ENCODE measurements around the gene RTEL1. TPM values are rescaled to one million over a fixed set of nuclear protein-coding genes. Genes with fewer than 3 reads are reported as not detected.
A peak's percentile ranks its signal among the peaks of the same experiment; 100 is the strongest.
"Not testable (repeated sequence)": the region's sequence is repeated elsewhere in the genome, so short reads cannot be mapped to it uniquely, and the experiment has no call there.

The RTEL1 gene
- total RNA-seq, 1 donor from 2014 or later, result 31.7 TPM

DNA sequence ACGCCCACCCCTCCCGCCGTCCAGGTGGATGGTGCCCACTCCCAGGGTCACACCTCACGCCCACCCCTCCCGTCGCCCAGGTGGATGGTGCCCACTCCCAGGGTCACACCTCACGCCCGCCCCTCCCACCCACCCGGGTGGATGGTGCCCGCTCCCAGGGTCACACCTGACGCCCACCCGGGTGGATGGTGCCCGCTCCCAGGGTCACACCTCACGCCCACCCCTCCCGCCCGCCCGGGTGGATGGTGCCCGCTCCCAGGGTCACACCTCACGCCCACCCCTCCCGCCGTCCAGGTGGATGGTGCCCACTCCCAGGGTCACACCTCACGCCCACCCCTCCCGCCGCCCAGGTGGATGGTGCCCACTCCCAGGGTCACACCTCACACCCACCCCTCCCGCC lies 7.6 kb upstream of the RTEL1 start:
- not testable (repeated sequence) for DNase-seq (ENCODE audit: low spot score)

DNA sequence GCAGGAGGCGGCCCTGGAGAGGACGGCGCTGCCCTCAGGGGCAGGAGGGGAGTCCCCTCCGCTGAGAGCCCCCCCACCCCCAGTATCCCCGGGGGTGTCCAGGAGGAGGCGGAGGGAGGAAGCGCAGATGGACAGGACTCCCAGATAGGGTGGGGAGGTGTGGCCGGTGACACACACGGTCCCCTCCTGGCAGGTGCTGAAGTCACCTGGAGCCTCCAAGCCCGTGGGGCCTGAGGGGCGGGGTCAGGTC lies 6.2 kb upstream of the RTEL1 start:
- no peak for DNase-seq (ENCODE audit: low spot score)

DNA sequence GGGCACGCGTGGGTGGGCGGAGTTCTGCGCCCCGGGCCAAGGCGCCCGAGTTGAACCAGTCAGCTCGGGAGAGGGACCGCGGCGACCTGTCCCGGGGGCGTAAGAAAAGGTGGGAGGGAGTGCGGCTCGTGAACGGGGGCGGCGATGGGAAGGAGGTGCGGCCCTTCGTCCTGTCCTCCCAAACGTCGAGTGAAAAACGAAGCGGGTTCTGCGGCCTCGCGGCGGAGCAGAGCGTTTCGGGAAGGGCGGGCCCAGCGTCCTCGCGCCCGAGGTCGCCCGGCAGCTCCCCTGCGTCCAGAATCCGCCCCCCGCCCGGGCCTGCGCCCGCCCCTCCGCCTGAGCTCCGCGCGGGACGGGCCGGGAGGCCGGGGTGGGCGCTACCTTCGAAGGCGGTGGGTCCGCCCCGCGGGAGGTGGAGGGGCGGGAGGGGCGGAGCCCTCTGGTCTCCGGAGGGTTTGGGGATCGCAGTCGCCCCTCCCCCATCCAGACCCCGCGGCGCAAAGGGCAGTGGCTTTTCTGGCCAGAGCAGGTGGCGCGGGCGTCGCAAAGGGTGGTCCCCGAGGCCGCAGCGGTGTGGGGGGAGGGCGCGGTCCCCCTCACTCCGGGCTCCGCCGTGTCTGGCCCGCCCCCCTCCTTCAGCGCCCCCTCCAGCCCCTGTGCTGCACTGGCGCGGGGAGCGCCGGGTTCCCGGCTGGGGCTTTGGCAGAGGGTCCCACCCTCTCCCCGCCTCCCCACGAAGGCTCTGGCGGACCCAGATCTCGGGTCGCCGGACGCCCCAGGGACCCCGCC lies 5.7 kb upstream of the RTEL1 start:
- no peak for DNase-seq (ENCODE audit: low spot score)

DNA sequence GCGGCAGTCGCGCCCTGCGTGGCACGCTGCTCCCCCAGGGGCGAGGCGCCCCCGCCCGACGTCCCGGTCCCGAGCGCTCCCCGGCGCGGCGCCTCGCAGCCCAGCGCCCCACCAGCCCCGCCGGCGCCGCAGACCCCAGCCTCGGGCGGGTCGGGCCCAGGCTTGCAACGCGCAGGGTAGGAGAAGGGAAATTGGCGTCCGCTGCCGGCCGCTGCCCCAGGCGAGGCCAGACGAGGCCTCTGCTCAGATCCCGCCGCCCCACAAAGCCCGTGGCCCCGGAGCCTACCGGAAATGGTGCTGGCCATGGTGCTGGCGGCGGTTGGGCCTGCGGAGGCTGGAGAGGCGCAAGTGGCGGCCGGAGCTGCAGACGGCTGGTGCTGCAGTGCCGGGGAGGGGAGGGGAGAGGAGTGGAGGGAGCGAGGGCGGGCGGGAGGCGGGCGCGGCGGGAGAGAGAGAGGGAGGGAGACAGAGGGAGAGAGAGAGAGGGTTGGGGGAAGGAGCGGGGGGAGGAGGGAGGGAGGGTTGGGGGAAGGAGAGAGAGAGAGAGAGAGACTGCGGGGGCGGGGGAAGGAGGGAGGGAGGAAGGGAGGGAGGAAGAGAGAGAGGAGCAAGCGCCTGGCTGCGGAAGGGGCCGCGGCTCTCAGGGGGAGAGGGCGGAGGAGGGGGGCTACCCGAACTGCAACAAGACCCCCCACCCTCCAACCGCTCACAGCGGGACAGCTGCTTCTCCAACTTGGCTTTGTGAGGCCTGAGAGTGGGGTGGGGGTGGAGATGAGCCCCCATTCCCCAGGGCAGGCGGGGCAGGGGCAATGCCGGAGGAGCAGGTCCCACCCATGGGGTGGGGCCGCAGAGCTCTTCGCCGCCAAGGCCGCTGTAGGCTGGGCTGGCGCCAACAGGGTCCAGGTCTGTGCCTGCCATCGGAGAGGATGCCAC lies 4.8 kb upstream of the RTEL1 start, which contains the start of gene STMN3:
STMN3 (minus strand) TSS at position 384 of the 933 bp plus-strand sequence; CDS start at position 305, 79 bp downstream.
- DNase-seq (ENCODE audit: low spot score), result peak; percentile 95

DNA sequence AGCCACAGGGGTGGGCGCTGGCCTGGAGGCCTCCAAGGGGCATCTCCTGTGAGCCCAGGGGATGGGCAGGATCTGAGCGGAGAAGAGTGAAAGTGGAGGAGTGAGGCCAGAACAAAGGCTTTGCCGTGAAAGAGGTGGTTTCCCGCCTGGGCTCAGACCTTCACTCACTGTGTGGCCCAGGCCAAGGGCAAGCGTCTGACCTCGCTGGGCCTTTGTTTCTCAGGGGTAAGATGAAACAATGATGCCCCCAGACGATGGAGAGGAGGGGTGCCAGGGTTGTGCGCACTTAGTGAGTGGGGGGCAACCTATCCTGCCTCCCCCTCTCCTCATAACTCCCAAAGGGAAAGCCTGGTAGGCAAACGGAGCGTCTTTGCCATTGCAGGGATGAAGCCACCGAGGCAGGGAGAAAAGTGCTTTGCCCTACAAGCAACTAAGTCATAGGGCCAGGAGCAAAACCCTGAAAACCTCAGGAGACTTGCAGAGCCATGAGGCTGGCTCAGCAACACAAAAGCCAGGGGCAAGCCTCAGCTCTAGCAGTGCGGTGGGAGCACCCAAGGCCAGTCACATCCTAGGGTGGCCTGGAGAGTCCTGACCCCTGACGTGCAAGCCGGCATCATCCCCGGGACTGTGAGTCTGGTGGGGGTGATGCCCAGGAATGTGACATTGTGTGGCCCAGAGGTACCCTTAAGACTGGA lies 4.0 kb upstream of the RTEL1 start:
- DNase-seq (ENCODE audit: low spot score), result no peak

DNA sequence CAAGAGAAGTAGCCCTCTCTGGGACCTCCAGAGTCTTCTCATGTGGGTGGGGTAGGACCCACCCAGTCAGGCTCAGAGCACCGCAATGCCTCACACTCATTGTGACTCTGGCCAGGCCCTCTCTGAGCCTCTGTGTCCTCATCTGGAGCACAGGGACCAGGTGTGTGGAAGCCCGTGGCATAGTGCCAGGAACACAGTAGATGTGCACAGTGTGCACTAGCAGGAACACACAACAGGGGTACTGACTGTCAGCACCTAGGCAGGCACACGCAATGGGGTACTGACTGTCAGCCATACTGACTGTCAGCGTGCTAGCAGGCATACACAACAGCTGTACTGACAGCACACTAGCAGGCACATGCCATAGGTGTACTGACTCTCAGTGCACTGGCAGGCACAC lies 2.9 kb upstream of the RTEL1 start:
- no peak for DNase-seq (ENCODE audit: low spot score)

DNA sequence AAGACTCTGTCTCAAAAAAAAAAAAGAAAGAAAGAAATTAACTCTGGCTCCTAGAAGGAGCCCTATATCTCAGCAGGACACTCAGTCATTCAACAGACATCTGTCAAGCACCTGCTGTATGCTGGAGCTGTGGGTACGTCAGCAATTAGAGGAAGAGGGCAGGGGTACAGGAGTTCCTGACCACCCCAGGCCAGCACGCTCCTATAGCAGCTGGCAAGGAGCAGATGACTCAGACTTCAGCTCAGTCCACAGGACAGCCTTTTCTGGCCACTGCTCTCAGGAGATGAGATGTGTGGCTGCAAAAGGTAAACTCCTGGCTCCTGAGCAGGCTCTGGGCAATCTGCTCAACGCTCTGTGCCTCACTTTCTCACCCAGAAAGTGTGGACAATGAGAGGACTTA lies 1.7 kb upstream of the RTEL1 start:
- DNase-seq (ENCODE audit: low spot score), result no peak

DNA sequence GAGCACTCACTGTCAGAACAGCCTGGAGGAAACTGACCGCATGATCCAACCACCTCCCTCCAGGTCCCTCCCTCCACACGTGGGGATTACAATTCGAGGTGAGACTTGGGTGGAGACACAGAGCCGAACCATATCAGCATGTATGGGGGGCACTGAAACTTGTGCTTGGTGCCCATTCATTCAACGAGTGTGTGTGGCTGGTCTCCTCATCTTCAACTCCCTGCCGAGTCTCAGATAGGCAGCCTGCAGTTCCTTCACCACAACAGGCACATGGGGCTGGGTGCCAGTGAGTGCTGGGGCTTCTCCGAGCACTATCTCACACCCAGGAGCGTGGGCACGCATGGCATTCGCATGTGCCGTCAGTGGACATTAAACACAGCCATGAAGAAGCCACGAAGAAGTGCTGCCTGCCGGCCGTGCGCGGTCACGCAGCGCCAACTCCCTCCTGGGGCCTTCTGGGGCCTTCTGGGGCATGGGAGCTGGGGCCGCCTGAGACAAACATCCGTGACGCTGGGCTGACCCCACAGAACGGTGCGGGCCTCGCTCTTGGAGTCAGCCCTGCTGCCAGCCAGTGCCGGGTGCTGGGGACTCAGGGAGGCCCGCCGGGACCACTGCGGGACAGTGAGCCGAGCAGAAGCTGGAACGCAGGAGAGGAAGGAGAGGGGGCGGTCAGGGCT lies 714 bp upstream of the RTEL1 start:
- no peak for DNase-seq (ENCODE audit: low spot score)

DNA sequence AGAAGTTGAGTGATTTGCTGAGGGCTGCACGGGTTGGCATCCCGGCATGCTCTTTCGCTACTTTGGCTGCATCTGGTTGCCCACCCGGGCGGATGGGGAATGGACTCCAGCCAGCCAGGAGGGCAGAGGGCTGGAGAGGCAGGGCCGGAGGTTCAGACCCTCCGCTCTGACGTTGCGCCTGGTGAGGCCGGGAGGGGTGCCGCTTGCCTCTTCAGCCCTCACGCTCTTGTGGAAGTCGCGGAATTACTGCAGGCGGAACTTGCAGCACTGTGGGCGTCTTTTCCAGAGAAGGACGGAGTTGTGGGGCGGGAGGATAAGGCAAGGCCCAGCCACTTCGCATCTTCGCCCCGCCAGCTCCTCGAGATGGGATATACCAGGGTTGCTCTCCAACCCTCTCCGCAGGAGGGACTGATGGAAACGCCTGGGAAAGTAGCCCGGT lies 656 bp downstream of the RTEL1 start:
- no peak for DNase-seq (ENCODE audit: low spot score)

DNA sequence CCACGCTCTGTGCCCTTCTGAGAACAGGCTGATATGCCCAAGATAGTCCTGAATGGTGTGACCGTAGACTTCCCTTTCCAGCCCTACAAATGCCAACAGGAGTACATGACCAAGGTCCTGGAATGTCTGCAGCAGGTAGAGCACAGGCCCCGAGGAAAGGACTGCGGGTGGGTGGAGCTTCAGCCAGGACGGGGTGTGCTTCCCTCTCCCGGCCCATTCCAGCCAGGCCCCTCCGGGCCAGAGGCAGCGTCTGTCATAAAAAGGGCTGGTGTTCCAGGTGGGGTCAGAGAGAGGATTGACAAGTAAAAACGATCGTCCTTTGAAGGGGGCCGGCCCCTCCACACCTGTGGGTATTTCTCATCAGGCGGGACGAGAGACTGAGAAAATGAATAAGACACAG lies 1.3 kb downstream of the RTEL1 start:
- DNase-seq (ENCODE audit: low spot score), result no peak

DNA sequence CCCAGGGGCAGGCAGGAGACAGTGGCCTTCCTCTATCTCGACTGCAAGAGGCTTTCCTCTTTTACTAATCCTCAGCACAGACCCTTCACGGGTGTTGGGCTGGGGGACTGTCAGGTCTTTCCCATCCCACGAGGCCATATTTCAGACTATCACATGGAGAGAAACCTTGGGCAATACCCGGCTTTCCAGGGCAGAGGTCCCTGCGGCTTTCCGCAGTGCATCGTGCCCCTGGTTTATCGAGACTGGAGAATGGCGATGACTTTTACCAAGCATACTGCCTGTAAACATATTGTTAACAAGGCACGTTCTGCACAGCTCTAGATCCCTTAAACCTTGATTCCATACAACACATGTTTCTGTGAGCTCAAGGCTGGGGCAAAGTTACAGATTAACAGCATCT lies 2.1 kb downstream of the RTEL1 start:
- not testable (repeated sequence) for DNase-seq (ENCODE audit: low spot score)

DNA sequence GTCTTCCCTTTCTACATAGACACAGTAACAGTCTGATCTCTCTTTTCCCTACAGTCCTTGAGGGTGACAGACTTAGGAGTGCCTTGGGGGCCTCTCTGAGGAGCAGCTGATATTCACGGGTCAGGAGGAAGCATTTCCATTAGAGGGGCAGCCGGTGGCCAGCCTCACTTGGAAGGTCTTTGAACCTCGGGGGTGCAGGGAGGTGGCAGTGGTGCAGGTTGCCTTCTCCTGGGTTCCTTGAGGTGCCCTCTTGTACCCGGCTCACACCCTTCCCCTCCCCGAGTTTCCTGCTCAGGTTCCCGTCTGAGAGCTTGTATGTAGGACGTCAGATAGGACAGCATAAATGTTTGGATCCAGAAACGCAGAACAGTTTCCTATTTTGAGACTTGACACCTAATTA lies 2.5 kb downstream of the RTEL1 start:
- no peak for DNase-seq (ENCODE audit: low spot score)

DNA sequence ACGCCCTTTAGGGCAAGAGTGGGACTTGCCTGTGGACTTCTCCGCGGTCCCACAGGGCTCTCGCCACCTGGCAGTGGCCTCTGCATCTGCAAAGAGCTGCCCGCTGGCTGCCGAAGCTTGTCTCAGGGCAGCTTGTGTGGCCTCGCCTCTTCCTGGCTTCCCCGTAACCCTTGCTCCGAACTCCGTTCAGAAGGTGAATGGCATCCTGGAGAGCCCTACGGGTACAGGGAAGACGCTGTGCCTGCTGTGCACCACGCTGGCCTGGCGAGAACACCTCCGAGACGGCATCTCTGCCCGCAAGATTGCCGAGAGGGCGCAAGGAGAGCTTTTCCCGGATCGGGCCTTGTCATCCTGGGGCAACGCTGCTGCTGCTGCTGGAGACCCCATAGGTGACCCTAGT lies 3.0 kb downstream of the RTEL1 start:
- no peak for DNase-seq (ENCODE audit: low spot score)

DNA sequence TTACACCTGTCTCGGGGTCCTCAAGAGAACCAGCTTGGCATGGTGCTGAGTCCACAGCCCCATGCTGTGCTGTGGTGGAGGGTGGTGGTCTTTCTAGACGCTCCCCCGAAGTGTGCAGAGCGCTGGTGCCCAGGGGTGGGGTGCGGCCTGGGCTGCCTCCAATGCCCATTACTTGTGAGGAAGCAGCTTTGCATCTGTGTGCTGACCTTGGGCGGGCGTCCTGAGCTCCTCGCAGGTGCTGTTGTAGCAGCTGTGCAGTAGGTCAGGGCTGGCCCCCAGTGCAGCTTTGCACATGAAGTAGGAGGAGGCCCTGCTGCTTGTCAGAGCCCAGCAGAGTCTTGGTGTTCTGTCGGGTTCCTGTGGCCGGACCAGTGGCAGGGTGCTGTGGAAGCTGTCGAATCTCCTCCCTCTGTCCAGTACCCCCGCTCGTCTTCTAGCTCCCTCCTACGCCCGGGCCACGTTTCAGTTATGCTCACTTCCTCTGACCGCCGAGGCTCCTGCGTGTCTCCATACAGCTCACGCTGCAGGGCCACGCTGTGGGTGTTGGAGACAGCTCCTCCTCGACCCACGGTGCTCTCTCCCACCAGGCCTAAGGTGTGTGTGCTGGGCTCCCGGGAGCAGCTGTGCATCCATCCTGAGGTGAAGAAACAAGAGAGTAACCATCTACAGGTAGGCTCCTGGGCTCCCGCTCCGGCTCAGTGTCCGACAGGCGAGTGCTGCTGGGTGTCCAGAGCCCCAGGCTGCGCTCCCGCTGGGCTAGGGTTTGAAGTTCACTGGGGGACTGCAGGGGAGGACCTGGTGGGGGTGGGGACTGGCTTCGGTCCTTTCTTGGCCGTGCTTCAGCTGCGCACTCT lies 4.1 kb downstream of the RTEL1 start:
- DNase-seq (ENCODE audit: low spot score), result no peak

DNA sequence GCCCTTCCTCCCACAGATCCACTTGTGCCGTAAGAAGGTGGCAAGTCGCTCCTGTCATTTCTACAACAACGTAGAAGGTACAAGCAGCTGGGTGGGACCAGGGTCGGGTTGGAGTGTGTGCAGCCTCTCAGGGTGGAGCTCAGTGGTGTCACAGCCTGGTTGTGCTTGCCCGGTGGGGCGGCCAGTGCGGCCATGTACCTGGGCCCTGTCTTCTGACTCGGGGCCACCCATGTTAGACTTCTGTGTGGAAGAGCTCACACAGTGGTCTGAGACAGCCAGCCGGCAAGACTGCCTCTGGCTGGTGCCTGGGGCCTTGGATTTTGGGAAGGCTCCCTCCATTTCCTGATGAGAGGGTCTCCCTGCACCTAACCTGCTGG lies 4.7 kb downstream of the RTEL1 start:
- DNase-seq (ENCODE audit: low spot score), result no peak

DNA sequence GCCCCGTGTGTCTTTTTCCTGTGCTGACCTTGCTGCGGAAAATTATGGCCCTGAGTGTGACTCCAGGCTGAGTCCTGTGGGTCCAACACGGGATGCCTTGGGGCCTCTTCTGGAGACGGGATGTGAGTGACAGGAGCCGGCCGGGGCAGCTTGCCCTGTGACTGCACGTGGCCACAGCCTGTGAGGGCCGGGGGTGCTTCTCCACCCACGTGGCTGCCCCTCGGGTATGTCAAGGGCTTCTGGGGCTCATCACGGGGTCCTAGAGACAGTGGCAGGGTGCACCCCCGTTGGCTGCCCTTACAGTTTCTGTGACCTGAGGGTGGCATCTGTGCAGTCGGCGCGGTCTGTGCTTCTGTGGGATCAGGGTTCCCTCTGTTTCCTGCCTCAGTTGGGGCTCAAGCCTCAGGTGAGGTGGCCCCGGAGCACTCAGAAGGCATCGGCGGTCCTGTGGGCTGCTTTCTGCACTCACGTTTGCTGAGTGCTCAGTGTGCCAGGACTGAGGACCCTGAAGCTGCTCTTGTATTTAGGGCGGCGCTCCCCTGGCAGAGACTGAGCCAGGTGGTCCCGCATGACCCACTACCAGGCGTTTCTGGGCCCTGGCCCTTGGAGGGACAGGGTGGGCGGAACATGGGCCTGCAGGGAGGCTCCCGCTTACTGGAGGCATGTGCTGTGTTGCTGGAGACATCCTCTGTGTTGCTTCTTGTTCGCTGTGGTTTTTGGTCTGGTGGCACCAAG lies 5.4 kb downstream of the RTEL1 start:
- no peak for DNase-seq (ENCODE audit: low spot score)

DNA sequence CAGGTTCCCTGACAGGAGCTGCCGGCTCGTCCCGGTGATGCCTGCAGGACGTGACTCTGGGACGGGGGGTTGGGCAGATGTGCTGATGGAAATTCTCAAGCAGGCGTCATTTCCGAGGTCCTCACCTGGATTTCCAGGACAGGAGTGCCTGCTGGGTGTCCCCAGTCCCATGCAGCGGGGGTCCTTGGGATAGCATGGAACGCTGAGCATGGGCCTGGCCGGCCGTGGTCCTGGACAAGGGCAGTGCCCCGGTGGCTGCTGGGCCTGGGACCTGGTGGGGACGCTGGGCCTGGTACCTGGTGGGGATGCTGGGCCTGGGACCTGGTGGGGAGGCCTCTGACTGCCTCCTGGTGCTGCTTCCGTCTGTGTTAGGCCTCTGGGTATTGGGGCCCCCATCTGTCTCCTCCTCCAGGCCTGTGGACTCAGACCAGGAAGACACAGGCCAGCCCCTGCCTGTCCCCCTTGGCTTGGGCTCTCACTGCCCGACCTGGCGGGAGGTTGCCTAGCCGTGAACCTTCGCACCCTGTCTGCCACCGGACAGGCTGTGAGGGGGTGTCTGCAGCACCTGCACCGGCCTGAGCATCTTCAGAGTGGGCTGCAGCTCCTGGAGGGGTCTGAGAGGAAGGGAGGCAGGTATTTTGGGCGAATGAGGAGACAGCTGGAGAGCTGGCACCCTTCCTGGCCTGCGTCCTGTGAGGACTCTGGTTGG lies 6.2 kb downstream of the RTEL1 start:
- no peak for DNase-seq (ENCODE audit: low spot score)

DNA sequence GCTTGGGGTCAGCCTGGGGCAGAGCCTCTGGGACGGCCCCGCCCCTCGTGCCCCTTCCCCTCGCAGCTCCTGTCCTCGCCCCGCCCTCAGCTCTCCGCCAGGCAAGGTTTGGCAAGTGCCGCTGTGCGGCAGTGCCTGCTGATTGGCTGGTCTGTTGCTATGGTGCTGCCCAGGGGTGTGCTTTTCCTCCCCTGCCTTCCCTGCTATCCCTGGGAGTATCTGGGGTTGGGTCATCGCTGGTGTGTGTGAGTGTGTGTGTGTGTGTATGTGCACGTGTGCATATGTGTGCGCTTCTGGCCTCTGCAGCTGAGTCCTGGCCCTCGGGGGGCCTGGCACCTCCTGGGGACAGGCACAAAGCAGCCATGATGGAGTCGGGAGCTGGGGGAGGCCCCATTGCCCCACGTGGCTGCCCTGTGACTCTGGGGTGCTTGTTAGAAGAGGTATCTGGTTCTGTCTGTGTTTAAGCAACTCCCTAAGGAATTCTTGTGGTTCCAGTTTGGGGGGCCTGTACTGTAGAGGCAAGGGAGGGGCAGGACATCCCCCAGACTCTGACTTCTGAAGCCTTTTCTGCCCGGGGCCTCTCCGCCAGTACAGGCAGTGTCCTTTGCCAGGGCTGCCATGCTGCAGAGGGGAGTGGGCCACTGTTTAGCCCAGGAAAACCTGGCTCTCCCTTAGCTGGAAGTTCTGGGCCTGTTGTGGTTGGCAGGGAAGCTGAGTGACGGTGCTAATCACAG lies 6.9 kb downstream of the RTEL1 start:
- no peak for DNase-seq (ENCODE audit: low spot score)

Measured in mesenteric fat pad (tissue), 1 donor.